Activated T-helper 1 cell treated with Interleukin-2 at 50 U/mL for 16 hours (primary cell): Measurements from ENCODE around the gene ICA1.

ENCODE experiments used
- DNase-seq: peaks from one replicate; pipeline ENCODE4 v3.0.0-alpha.2; 2020; ENCODE audit warnings: low read depth

The ICA1 gene

GRCh38 chr7:8197994-8198698 lies 63.8 kb downstream of the ICA1 start:
- no peak for DNase-seq

- no peak for DNase-seq
Observed at GRCh38 chr7:8192897-8193296, 69.1 kb downstream of the ICA1 start.

GRCh38 chr7:8190119-8190895 lies 71.7 kb downstream of the ICA1 start:
- peak; percentile 38 for DNase-seq

GRCh38 chr7:8189625-8190024 lies 72.3 kb downstream of the ICA1 start:
- no peak for DNase-seq

- no peak for DNase-seq
Observed at GRCh38 chr7:8185926-8186683, 75.9 kb downstream of the ICA1 start.

- no peak for DNase-seq
Observed at GRCh38 chr7:8184221-8184620, 77.7 kb downstream of the ICA1 start.

GRCh38 chr7:8179486-8179885 lies 82.5 kb downstream of the ICA1 start:
- no peak for DNase-seq

GRCh38 chr7:8178353-8178752 lies 83.6 kb downstream of the ICA1 start:
- DNase-seq = no peak

- DNase-seq = no peak
Observed at GRCh38 chr7:8177109-8177933, 84.6 kb downstream of the ICA1 start.

- peak; percentile 54 for DNase-seq
Observed at GRCh38 chr7:8176370-8177081, 85.4 kb downstream of the ICA1 start.

GRCh38 chr7:8175929-8176369 lies 86.0 kb downstream of the ICA1 start:
- DNase-seq = no peak

GRCh38 chr7:8172372-8173354 lies 89.3 kb downstream of the ICA1 start:
- no peak for DNase-seq

GRCh38 chr7:8169171-8169570 lies 92.8 kb downstream of the ICA1 start:
- DNase-seq = no peak

GRCh38 chr7:8168336-8168735 lies 93.6 kb downstream of the ICA1 start:
- no peak for DNase-seq

GRCh38 chr7:8165150-8165549 lies 96.8 kb downstream of the ICA1 start:
- DNase-seq = no peak

GRCh38 chr7:8162181-8162580 lies 99.8 kb downstream of the ICA1 start:
- DNase-seq = no peak

- no peak for DNase-seq
Observed at GRCh38 chr7:8161364-8161828, 100.6 kb downstream of the ICA1 start.

- no peak for DNase-seq
Observed at GRCh38 chr7:8160779-8161345, 101.1 kb downstream of the ICA1 start.

GRCh38 chr7:8160250-8160649 lies 101.7 kb downstream of the ICA1 start:
- DNase-seq = no peak

- DNase-seq = no peak
Observed at GRCh38 chr7:8159595-8159994, 102.4 kb downstream of the ICA1 start.
